HUES48 (cell line): Measurements from ENCODE around the gene FTO.
"Not testable (repeated sequence)": the region's sequence is repeated elsewhere in the genome, so short reads cannot be mapped to it uniquely, and the experiment has no call there.

ENCODE experiments used
- H3K27ac ChIP-seq: one replicate; pipeline ENCODE4 v1.7.0; 2013; ENCODE audit warnings: low read depth, low read length, inconsistent platforms
- H3K27me3 ChIP-seq: 2 replicates; pipeline ENCODE4 v1.6.1; 2013; ENCODE audit warnings: mild to moderate bottlenecking, low read length; ENCODE audit not compliant: control insufficient read depth, insufficient read depth
- H3K36me3 ChIP-seq: 2 replicates; pipeline ENCODE4 v1.6.1; 2013; ENCODE audit warnings: low read length; ENCODE audit not compliant: control insufficient read depth, insufficient read depth
- H3K4me1 ChIP-seq: 2 replicates; pipeline ENCODE4 v1.6.1; 2013; ENCODE audit warnings: mild to moderate bottlenecking, low read length; ENCODE audit not compliant: control insufficient read depth, insufficient read depth
- H3K4me3 ChIP-seq: 2 replicates; pipeline ENCODE4 v1.5.1; 2013; ENCODE audit warnings: mild to moderate bottlenecking, low read depth, low read length
- H3K9ac ChIP-seq: 2 replicates; pipeline ENCODE4 v1.6.1; 2013; ENCODE audit warnings: mild to moderate bottlenecking, low read depth, low read length, moderate library complexity
- H3K9me3 ChIP-seq: 2 replicates; pipeline ENCODE4 v1.6.1; 2013; ENCODE audit warnings: low read length; ENCODE audit not compliant: control insufficient read depth, insufficient read depth

FTO gene

GRCh38 chr16:53680756-53681155 is 23.2 kb upstream of the FTO start:
- H3K36me3 ChIP-seq: peaks cover 4% of the 10 kb centered on the region; the same call in 1 of the 2 replicates
- no peak overlapping the region for H3K4me3 ChIP-seq

GRCh38 chr16:53681354-53681753 is 22.6 kb upstream of the FTO start:
- H3K4me1 ChIP-seq: peaks cover 6% of the 10 kb centered on the region; the same call in 1 of the 2 replicates
- no peak overlapping the region for H3K27ac ChIP-seq
- no peak overlapping the region for H3K4me3 ChIP-seq
- no peaks in the 10 kb centered on the region for H3K27me3 ChIP-seq
- H3K9me3 ChIP-seq: no peaks in the 10 kb centered on the region
- peaks cover 9% of the 10 kb centered on the region; the same call in 1 of the 2 replicates for H3K36me3 ChIP-seq
- H3K9ac ChIP-seq: no peak overlapping the region

More at GRCh38 chr16:53680756-53681155, 23.2 kb upstream of the FTO start:
- Histone ChIP-seq H3K9ac (no peak overlapping the region), H3K4me1 (peaks cover 6% of the 10 kb centered on the region; the same call in 1 of the 2 replicates), H3K27ac (no peak overlapping the region), H3K9me3 (no peaks in the 10 kb centered on the region), H3K27me3 (no peaks in the 10 kb centered on the region)

- H3K36me3 ChIP-seq: peaks cover 14% of the 10 kb centered on the region; the same call in 1 of the 2 replicates
- not testable (repeated sequence) for H3K4me3 ChIP-seq, H3K9me3 ChIP-seq, H3K27ac ChIP-seq, H3K27me3 ChIP-seq, H3K4me1 ChIP-seq, H3K9ac ChIP-seq
These were observed 18.6 kb upstream of the FTO start for GRCh38 chr16:53685334-53685733.

- H3K4me3 ChIP-seq: no peak overlapping the region
- H3K9ac ChIP-seq: no peak overlapping the region
- no peak overlapping the region for H3K27ac ChIP-seq
- no peaks in the 10 kb centered on the region for H3K4me1 ChIP-seq
- H3K27me3 ChIP-seq: no peaks in the 10 kb centered on the region
- H3K36me3 ChIP-seq: peaks cover 19% of the 10 kb centered on the region; the same call in 1 of the 2 replicates
- no peaks in the 10 kb centered on the region for H3K9me3 ChIP-seq
These were observed 17.2 kb upstream of the FTO start for GRCh38 chr16:53686710-53687109.

GRCh38 chr16:53689636-53690035 is 14.3 kb upstream of the FTO start:
- H3K36me3 ChIP-seq: peaks cover 21% of the 10 kb centered on the region; the same call in 1 of the 2 replicates
- no peak overlapping the region for H3K27ac ChIP-seq
- H3K27me3 ChIP-seq: no peaks in the 10 kb centered on the region
- H3K4me1 ChIP-seq: no peaks in the 10 kb centered on the region
- H3K9me3 ChIP-seq: no peaks in the 10 kb centered on the region
- no peak overlapping the region for H3K9ac ChIP-seq
- no peak overlapping the region for H3K4me3 ChIP-seq

- Histone ChIP-seq H3K36me3 (peaks cover 26% of the 10 kb centered on the region), H3K4me3 (no peak overlapping the region), H3K27ac (no peak overlapping the region), H3K4me1 (no peaks in the 10 kb centered on the region), H3K9me3 (no peaks in the 10 kb centered on the region), H3K9ac (no peak overlapping the region), H3K27me3 (no peaks in the 10 kb centered on the region)
These were observed 13.2 kb upstream of the FTO start for GRCh38 chr16:53690771-53691170.

- Histone ChIP-seq H3K9me3 (no peaks in the 10 kb centered on the region), H3K27me3 (no peaks in the 10 kb centered on the region), H3K4me3 (no peak overlapping the region), H3K9ac (no peak overlapping the region), H3K36me3 (peaks cover 24% of the 10 kb centered on the region), H3K27ac (no peak overlapping the region), H3K4me1 (no peaks in the 10 kb centered on the region)
These were observed 11.8 kb upstream of the FTO start for GRCh38 chr16:53692146-53692545.

- H3K36me3 ChIP-seq: peaks cover 23% of the 10 kb centered on the region
- no peak overlapping the region for H3K4me3 ChIP-seq
These were observed 10.6 kb upstream of the FTO start for GRCh38 chr16:53693320-53693719.

GRCh38 chr16:53695070-53695469 is 8.9 kb upstream of the FTO start:
- Histone ChIP-seq H3K36me3 (peaks cover 28% of the 10 kb centered on the region), H3K9me3 (no peaks in the 10 kb centered on the region), H3K9ac (no peak overlapping the region), H3K4me3 (no peak overlapping the region), H3K4me1 (no peaks in the 10 kb centered on the region), H3K27me3 (no peaks in the 10 kb centered on the region), H3K27ac (no peak overlapping the region)

More at GRCh38 chr16:53693320-53693719, 10.6 kb upstream of the FTO start:
- no peaks in the 10 kb centered on the region for H3K27me3 ChIP-seq
- H3K27ac ChIP-seq: no peak overlapping the region
- no peaks in the 10 kb centered on the region for H3K9me3 ChIP-seq
- no peak overlapping the region for H3K9ac ChIP-seq
- no peaks in the 10 kb centered on the region for H3K4me1 ChIP-seq

- not testable (repeated sequence) for H3K27me3 ChIP-seq, H3K4me1 ChIP-seq, H3K9ac ChIP-seq, H3K9me3 ChIP-seq, H3K4me3 ChIP-seq, H3K27ac ChIP-seq
- H3K36me3 ChIP-seq: peaks cover 23% of the 10 kb centered on the region
These were observed 5.7 kb upstream of the FTO start for GRCh38 chr16:53698271-53698670.

GRCh38 chr16:53704445-53704813 is 473 bp downstream of the FTO start:
- Histone ChIP-seq H3K36me3 (peaks cover 8% of the 10 kb centered on the region; the same call in 1 of the 2 replicates), H3K27ac (no peak overlapping the region), H3K27me3 (no peaks in the 10 kb centered on the region), H3K4me3 (peak overlapping the region; percentile 70), H3K4me1 (no peaks in the 10 kb centered on the region), H3K9me3 (no peaks in the 10 kb centered on the region), H3K9ac (peak overlapping the region; percentile 10; the same call in 1 of the 2 replicates)

- Histone ChIP-seq H3K4me3 (no peak overlapping the region), H3K27ac (no peak overlapping the region), H3K9ac (no peak overlapping the region), H3K27me3 (no peaks in the 10 kb centered on the region), H3K4me1 (no peaks in the 10 kb centered on the region), H3K36me3 (no peaks in the 10 kb centered on the region), H3K9me3 (no peaks in the 10 kb centered on the region)
These were observed 3.7 kb downstream of the FTO start for GRCh38 chr16:53707671-53708070.
